H9 (cell line): ENCODE results near the gene CD46. TPM values are rescaled to one million over a fixed set of nuclear protein-coding genes. Genes with fewer than 3 reads are reported as not detected.

Experiments
- DNase-seq: peaks from one replicate; pipeline ENCODE4 v3.0.0-alpha.2; 2017
- H2AFZ ChIP-seq: one replicate; pipeline ENCODE4 v1.6.1; 2013; ENCODE audit warnings: mild to moderate bottlenecking, low read length, control low read depth, moderate library complexity
- H2AK5ac ChIP-seq: 2 replicates; pipeline ENCODE4 v1.6.1; 2013; ENCODE audit warnings: low read length, control low read depth, mixed read lengths; ENCODE audit not compliant: insufficient read length
- H2BK120ac ChIP-seq: one replicate; pipeline ENCODE4 v1.6.1; 2013; ENCODE audit warnings: low read depth, mild to moderate bottlenecking, low read length, control low read depth, inconsistent platforms; ENCODE audit not compliant: poor library complexity, severe bottlenecking
- H2BK12ac ChIP-seq: 2 replicates; pipeline ENCODE4 v1.6.1; 2013; ENCODE audit warnings: low read length, control low read depth, mixed read lengths, low read depth; ENCODE audit not compliant: insufficient read length
- H2BK15ac ChIP-seq: 2 replicates; pipeline ENCODE4 v1.6.1; 2013; ENCODE audit warnings: low read depth, low read length, control low read depth
- H2BK20ac ChIP-seq: one replicate; pipeline ENCODE4 v1.6.1; 2013; ENCODE audit warnings: low read depth, mild to moderate bottlenecking, low read length, control low read depth, inconsistent platforms; ENCODE audit not compliant: poor library complexity, severe bottlenecking
- H2BK5ac ChIP-seq: 2 replicates; pipeline ENCODE4 v1.6.1; 2013; ENCODE audit warnings: low read length, control low read depth, mixed read lengths; ENCODE audit not compliant: insufficient read length
- H3K14ac ChIP-seq: 2 replicates; pipeline ENCODE4 v1.6.1; 2013; ENCODE audit warnings: low read length, control low read depth; ENCODE audit not compliant: insufficient read depth
- H3K18ac ChIP-seq: 2 replicates; pipeline ENCODE4 v1.6.1; 2013; ENCODE audit warnings: low read depth, mild to moderate bottlenecking, mixed read lengths, low read length, control low read depth; ENCODE audit not compliant: insufficient read length
- H3K23ac ChIP-seq: 2 replicates; pipeline ENCODE4 v1.6.1; 2013; ENCODE audit warnings: low read length, control low read depth, mixed read lengths, low read depth; ENCODE audit not compliant: insufficient read length
- H3K23me2 ChIP-seq: 2 replicates; pipeline ENCODE4 v1.6.1; 2013; ENCODE audit warnings: low read depth, mild to moderate bottlenecking, mixed read lengths, low read length, control low read depth; ENCODE audit not compliant: insufficient read length, poor library complexity, severe bottlenecking
- H3K27ac ChIP-seq: 2 replicates; pipeline ENCODE4 v1.5.1; 2013; ENCODE audit warnings: low read length, control low read depth, mixed read lengths, low read depth; ENCODE audit not compliant: insufficient read length
- H3K27me3 ChIP-seq: 2 replicates; pipeline ENCODE4 v1.6.1; 2013; ENCODE audit warnings: low read length, control low read depth, inconsistent platforms; ENCODE audit not compliant: insufficient read depth
- H3K4ac ChIP-seq: 2 replicates; pipeline ENCODE4 v1.6.1; 2013; ENCODE audit warnings: low read depth, mild to moderate bottlenecking, control low read depth, inconsistent platforms, low read length, moderate library complexity
- H3K4me1 ChIP-seq: 2 replicates; pipeline ENCODE4 v1.6.1; 2013; ENCODE audit warnings: low read length, control low read depth, inconsistent platforms; ENCODE audit not compliant: insufficient read depth
- H3K4me2 ChIP-seq: 2 replicates; pipeline ENCODE4 v1.6.1; 2013; ENCODE audit warnings: low read length, control low read depth, mixed read lengths; ENCODE audit not compliant: insufficient read length, insufficient read depth
- H3K56ac ChIP-seq: 2 replicates; pipeline ENCODE4 v1.6.1; 2013; ENCODE audit warnings: low read depth, mild to moderate bottlenecking, mixed read lengths, low read length, control low read depth; ENCODE audit not compliant: insufficient read length
- H3K79me1 ChIP-seq: 2 replicates; pipeline ENCODE4 v1.6.1; 2013; ENCODE audit warnings: low read depth, mild to moderate bottlenecking, moderate library complexity, low read length, control low read depth, inconsistent platforms; ENCODE audit not compliant: insufficient read depth, poor library complexity, severe bottlenecking
- H3K79me2 ChIP-seq: 2 replicates; pipeline ENCODE4 v1.6.1; 2013; ENCODE audit warnings: low read length, control low read depth, inconsistent platforms; ENCODE audit not compliant: insufficient read depth
- H3K9ac ChIP-seq: 2 replicates; pipeline ENCODE4 v1.6.1; 2013; ENCODE audit warnings: low read length, control low read depth, mixed read lengths; ENCODE audit not compliant: insufficient read length; ENCODE audit errors: extremely low read depth
- H3K9me3 ChIP-seq: one replicate; pipeline ENCODE4 v1.6.1; 2013; ENCODE audit warnings: low read depth, low read length, inconsistent platforms; ENCODE audit not compliant: control insufficient read depth
- H3T11ph ChIP-seq: one replicate; pipeline ENCODE4 v1.6.1; 2013; ENCODE audit warnings: mild to moderate bottlenecking, low read length, control low read depth, inconsistent platforms
- H4K20me1 ChIP-seq: one replicate; pipeline ENCODE4 v1.6.1; 2013; ENCODE audit not compliant: control insufficient read depth, insufficient read length, insufficient read depth
- H4K5ac ChIP-seq: 2 replicates; pipeline ENCODE4 v1.6.1; 2013; ENCODE audit warnings: low read depth, mild to moderate bottlenecking, mixed read lengths, low read length, control low read depth; ENCODE audit not compliant: insufficient read length
- H4K8ac ChIP-seq: replicated peaks from 2 replicates; pipeline ENCODE4 v1.6.1; 2013; ENCODE audit warnings: low read length, control low read depth, mixed read lengths, low read depth; ENCODE audit not compliant: insufficient read length
- H4K91ac ChIP-seq: 2 replicates; pipeline ENCODE4 v1.6.1; 2013; ENCODE audit warnings: low read depth, mild to moderate bottlenecking, moderate library complexity, mixed read lengths, low read length, control low read depth; ENCODE audit not compliant: insufficient read length
- H3K27ac Mint-ChIP-seq, 3 experiments: 2 replicates in 2 of 3; 3 replicates in 1 of 3; pipeline ENCODE4 v1.8.0; 2020 to 2021; ENCODE audit warnings: mixed read lengths in 3 of 3, mild to moderate bottlenecking in 1 of 3, moderate library complexity in 1 of 3
- H3K27me3 Mint-ChIP-seq: 2 replicates; pipeline ENCODE4 v1.8.0; 2021; ENCODE audit warnings: low read depth, mild to moderate bottlenecking, moderate library complexity, mixed read lengths
- H3K36me3 Mint-ChIP-seq, 3 experiments: 2 replicates in 2 of 3; 3 replicates in 1 of 3; pipeline ENCODE4 v1.8.0; 2020 to 2021; ENCODE audit warnings: low read depth in 3 of 3, mixed read lengths in 3 of 3; ENCODE audit not compliant: insufficient read depth in 1 of 3
- H3K4me1 Mint-ChIP-seq, 2 experiments: 2 replicates each; pipeline ENCODE4 v1.8.0; 2020; ENCODE audit warnings: mixed read lengths in 2 of 2
- H3K4me3 Mint-ChIP-seq, 2 experiments: 2 replicates in 1 of 2; 3 replicates in 1 of 2; pipeline ENCODE4 v1.8.0; 2020 to 2021; ENCODE audit warnings: mild to moderate bottlenecking in 2 of 2, mixed read lengths in 2 of 2, moderate library complexity in 1 of 2
- H3K9me3 Mint-ChIP-seq, 2 experiments: 2 replicates in 1 of 2; 3 replicates in 1 of 2; pipeline ENCODE4 v1.8.0; 2020; ENCODE audit warnings: mild to moderate bottlenecking in 2 of 2, mixed read lengths in 2 of 2, moderate library complexity in 1 of 2
- CTCF ChIP-seq: fragments of 200-600 bp; sonication (generic); conservative IDR thresholded peaks from 3 replicates; pipeline ENCODE4 v1.8.0; 2021; ENCODE audit warnings: antibody characterized with exemption, mild to moderate bottlenecking
- WGBS: extraction: QIAGEN DNeasy Blood & Tissue Kit; methylation state at CpG from one replicate; pipeline ENCODE4 v1.1.7; 2013; ENCODE audit warnings: missing lambda C conversion rate, low lambda C conversion rate, mixed read lengths; ENCODE audit not compliant: insufficient read length; ENCODE audit errors: extremely low coverage; 5-methylcytosine and 5-hydroxymethylcytosine counted together
- total RNA-seq: library from RNA; stranded (reverse); gene quantifications from 2 replicates; pipeline ENCODE4 v1.2.1, GENCODE V29; 2021

Gene CD46
- total RNA-seq, 1 experiment from 2014 or later: 89.2 TPM

GRCh38 chr1:207810173-207810572 lies 58.3 kb downstream of the CD46 start:
- no peaks in the 10 kb centered on the region for H3K9me3 ChIP-seq
- no peaks in the 10 kb centered on the region for H3K27me3 Mint-ChIP-seq
- H3K27ac ChIP-seq: no peak overlapping the region
- no peaks in the 10 kb centered on the region for H3K79me2 ChIP-seq
- H4K5ac ChIP-seq: no peak overlapping the region
- H2BK120ac ChIP-seq: no peak overlapping the region
- H3K36me3 Mint-ChIP-seq: peaks cover 0 to 4% (median 0%) of the 10 kb centered on the region in 3 experiments; a peak in 2 of 7 replicates
- TF ChIP-seq CTCF: no peak
- no peak overlapping the region for H3K14ac ChIP-seq
- no peak overlapping the region for H2AFZ ChIP-seq
- H3K4me3 Mint-ChIP-seq: no peak overlapping the region
- no peaks in the 10 kb centered on the region for H4K20me1 ChIP-seq
- H3K9me3 Mint-ChIP-seq: no peaks in the 10 kb centered on the region; a peak in 1 of 5 replicates
- no peaks in the 10 kb centered on the region for H3K27me3 ChIP-seq
- H2BK20ac ChIP-seq: no peak overlapping the region
- H3K23me2 ChIP-seq: no peaks in the 10 kb centered on the region
- H3K27ac Mint-ChIP-seq: no peak overlapping the region; a peak in 1 of 7 replicates
- no peak overlapping the region for H3T11ph ChIP-seq
- no peak overlapping the region for H2BK15ac ChIP-seq
- no peak overlapping the region for H4K91ac ChIP-seq
- H2BK12ac ChIP-seq: no peak overlapping the region
- no peak overlapping the region for H3K18ac ChIP-seq
- no peak overlapping the region for H4K8ac ChIP-seq
- WGBS: no CpG with 5 or more reads among the region's 2 CpGs
- no peak for DNase-seq
- H3K79me1 ChIP-seq: no peaks in the 10 kb centered on the region
- H3K23ac ChIP-seq: no peak overlapping the region
- no peaks in the 10 kb centered on the region for H3K4me1 ChIP-seq
- no peak overlapping the region for H2AK5ac ChIP-seq
- no peak overlapping the region for H3K4ac ChIP-seq
- H3K9ac ChIP-seq: no peak overlapping the region
- H2BK5ac ChIP-seq: no peak overlapping the region
- H3K4me2 ChIP-seq: no peak overlapping the region
- no peak overlapping the region for H3K56ac ChIP-seq
- peaks cover 9 to 17% of the 10 kb centered on the region in 2 experiments for H3K4me1 Mint-ChIP-seq
